Mesenteric fat pad (tissue), 1 donor: Measurements from ENCODE around the gene MIS18A. TPM values are rescaled to one million over a fixed set of nuclear protein-coding genes. Genes with fewer than 3 reads are reported as not detected.
"Not testable (repeated sequence)": the region's sequence is repeated elsewhere in the genome, so short reads cannot be mapped to it uniquely, and the experiment has no call there.

Experiments used
- DNase-seq: peaks from one replicate; pipeline ENCODE4 v3.0.0-alpha.2; 2020; ENCODE audit warnings: low spot score
- total RNA-seq: library from RNA; stranded (reverse); fragmentation: NEBNext Ultra II Directional; extraction: Animal tissue kit (Norgen Biotek cat#: 25700); gene quantifications from one replicate; pipeline ENCODE4 v1.2.1, GENCODE V29; 2021
- donor health status: DM: yes; HTN: yes; CAD: no.

The MIS18A gene
- total RNA-seq, 1 donor from 2014 or later = 5.4 TPM

- peak; percentile 77 for DNase-seq
Measured at GRCh38 chr21:32306021-32306780, 27.4 kb upstream of the MIS18A start.

GRCh38 chr21:32304998-32305397 lies 26.1 kb upstream of the MIS18A start:
- DNase-seq = peak; percentile 53

- no peak for DNase-seq
Measured at GRCh38 chr21:32303385-32303784, 24.5 kb upstream of the MIS18A start.

- DNase-seq = no peak
Measured at GRCh38 chr21:32302560-32302959, 23.7 kb upstream of the MIS18A start.

GRCh38 chr21:32301596-32301995 lies 22.7 kb upstream of the MIS18A start:
- no peak for DNase-seq

GRCh38 chr21:32300117-32300681 lies 21.4 kb upstream of the MIS18A start:
- DNase-seq = peak; percentile 71

- no peak for DNase-seq
Measured at GRCh38 chr21:32299695-32300094, 20.8 kb upstream of the MIS18A start.

GRCh38 chr21:32298658-32299081 lies 19.8 kb upstream of the MIS18A start, which contains the start of gene MRAP:
MRAP (plus strand) TSS chr21:32298855; CDS start chr21:32298972, 117 bp downstream.
- peak; percentile 85 for DNase-seq

GRCh38 chr21:32298148-32298559 lies 19.3 kb upstream of the MIS18A start:
- no peak for DNase-seq

- no peak for DNase-seq
Measured at GRCh38 chr21:32297449-32297848, 18.6 kb upstream of the MIS18A start.

GRCh38 chr21:32285476-32285875 lies 6.6 kb upstream of the MIS18A start:
- no peak for DNase-seq

- DNase-seq = no peak
Measured at GRCh38 chr21:32282992-32283391, 4.1 kb upstream of the MIS18A start.

GRCh38 chr21:32281531-32281930 lies 2.7 kb upstream of the MIS18A start:
- no peak for DNase-seq

GRCh38 chr21:32279377-32279680 lies 480 bp upstream of the MIS18A start:
- no peak for DNase-seq

GRCh38 chr21:32278103-32278502 lies 746 bp downstream of the MIS18A start:
- no peak for DNase-seq

GRCh38 chr21:32276671-32277070 lies 2.2 kb downstream of the MIS18A start:
- DNase-seq = no peak

- no peak for DNase-seq
Measured at GRCh38 chr21:32270748-32271147, 8.1 kb downstream of the MIS18A start.

- DNase-seq = not testable (repeated sequence)
Measured at GRCh38 chr21:32265321-32265720, 13.5 kb downstream of the MIS18A start.

- no peak for DNase-seq
Measured at GRCh38 chr21:32261929-32262328, 16.9 kb downstream of the MIS18A start.

GRCh38 chr21:32260130-32260529 lies 18.7 kb downstream of the MIS18A start:
- no peak for DNase-seq

GRCh38 chr21:32258786-32259048 lies 20.1 kb downstream of the MIS18A start:
- DNase-seq = not testable (repeated sequence)

- no peak for DNase-seq
Measured at GRCh38 chr21:32257962-32258785, 20.7 kb downstream of the MIS18A start.
